Activated effector memory CD4-positive, alpha-beta T cell treated with anti-CD3 and anti-CD28 coated beads, Interleukin-2, amount 50 U/mL, for 16 hours (primary cell): ENCODE measurements around the gene SIRT1.
"Not testable (repeated sequence)": the region's sequence is repeated elsewhere in the genome, so short reads cannot be mapped to it uniquely, and the experiment has no call there.

ENCODE experiments used
- DNase-seq: peaks from one replicate; pipeline ENCODE4 v3.0.0-alpha.2; 2020

The SIRT1 gene

DNA sequence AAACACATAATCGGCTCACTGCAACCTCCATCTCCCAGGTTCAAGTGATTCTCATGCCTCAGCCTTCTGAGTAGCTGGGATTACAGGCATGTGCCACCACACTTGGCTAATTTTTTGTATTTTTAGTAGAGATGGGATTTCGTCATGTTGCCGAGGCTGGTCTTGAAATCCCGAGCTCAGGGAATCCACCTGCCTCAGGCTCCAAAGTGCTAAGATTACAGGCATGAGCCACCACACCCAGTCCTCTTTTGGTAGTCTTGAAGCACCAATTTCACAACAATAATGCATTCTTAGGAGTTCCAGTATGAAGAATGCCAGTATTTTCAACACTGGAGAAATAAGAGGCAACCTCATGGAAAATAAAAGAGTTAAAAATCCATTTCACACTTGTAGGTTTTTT lies 81.6 kb downstream of the SIRT1 start:
- DNase-seq: not testable (repeated sequence)
